ENCODE results near the gene SLC16A3.

- TF ChIP-seq, protein P1, sequence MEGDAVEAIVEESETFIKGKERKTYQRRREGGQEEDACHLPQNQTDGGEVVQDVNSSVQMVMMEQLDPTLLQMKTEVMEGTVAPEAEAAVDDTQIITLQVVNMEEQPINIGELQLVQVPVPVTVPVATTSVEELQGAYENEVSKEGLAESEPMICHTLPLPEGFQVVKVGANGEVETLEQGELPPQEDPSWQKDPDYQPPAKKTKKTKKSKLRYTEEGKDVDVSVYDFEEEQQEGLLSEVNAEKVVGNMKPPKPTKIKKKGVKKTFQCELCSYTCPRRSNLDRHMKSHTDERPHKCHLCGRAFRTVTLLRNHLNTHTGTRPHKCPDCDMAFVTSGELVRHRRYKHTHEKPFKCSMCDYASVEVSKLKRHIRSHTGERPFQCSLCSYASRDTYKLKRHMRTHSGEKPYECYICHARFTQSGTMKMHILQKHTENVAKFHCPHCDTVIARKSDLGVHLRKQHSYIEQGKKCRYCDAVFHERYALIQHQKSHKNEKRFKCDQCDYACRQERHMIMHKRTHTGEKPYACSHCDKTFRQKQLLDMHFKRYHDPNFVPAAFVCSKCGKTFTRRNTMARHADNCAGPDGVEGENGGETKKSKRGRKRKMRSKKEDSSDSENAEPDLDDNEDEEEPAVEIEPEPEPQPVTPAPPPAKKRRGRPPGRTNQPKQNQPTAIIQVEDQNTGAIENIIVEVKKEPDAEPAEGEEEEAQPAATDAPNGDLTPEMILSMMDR (IDR thresholded peaks at IDR 0.05) = no peak
- TF ChIP-seq POLR2AphosphoS5 (IDR thresholded peaks at IDR 0.05) (no peak), POLR2A (IDR thresholded peaks at IDR 0.05) (no peak)
These were observed 56.3 kb downstream of the SLC16A3 start for GRCh38 chr17:82285141-82285540.

Measured in gastroesophageal sphincter (tissue), 3 donors.